ENCODE results near the gene CYB561.
"Not testable (repeated sequence)": the region's sequence is repeated elsewhere in the genome, so short reads cannot be mapped to it uniquely, and the experiment has no call there.

DNA sequence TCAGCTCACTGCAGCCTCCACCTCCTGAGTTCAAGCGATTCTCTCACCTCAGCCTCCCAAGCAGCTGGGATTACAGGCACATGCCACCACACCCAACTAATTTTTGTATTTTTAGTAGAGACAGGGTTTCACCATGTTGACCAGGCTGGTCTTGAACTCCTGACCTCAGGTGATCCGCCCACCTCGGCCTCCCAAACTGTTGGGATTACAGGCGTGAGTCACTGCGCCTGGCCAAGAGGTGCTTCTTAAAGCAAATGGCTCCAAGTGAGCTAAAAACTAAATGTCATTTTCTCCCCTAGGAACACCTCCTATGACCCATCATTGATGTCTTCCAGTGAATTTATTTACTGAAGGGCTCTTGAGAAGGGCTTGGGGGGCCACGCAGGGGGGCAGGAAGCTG lies 8.3 kb upstream of the CYB561 start:
- TF ChIP-seq, protein P1, sequence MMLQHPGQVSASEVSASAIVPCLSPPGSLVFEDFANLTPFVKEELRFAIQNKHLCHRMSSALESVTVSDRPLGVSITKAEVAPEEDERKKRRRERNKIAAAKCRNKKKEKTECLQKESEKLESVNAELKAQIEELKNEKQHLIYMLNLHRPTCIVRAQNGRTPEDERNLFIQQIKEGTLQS (IDR thresholded peaks at IDR 0.05; ENCODE audit: borderline replicate concordance, extremely low read depth, low read depth, low read length), result not testable (repeated sequence)
- TF ChIP-seq, protein P2, sequence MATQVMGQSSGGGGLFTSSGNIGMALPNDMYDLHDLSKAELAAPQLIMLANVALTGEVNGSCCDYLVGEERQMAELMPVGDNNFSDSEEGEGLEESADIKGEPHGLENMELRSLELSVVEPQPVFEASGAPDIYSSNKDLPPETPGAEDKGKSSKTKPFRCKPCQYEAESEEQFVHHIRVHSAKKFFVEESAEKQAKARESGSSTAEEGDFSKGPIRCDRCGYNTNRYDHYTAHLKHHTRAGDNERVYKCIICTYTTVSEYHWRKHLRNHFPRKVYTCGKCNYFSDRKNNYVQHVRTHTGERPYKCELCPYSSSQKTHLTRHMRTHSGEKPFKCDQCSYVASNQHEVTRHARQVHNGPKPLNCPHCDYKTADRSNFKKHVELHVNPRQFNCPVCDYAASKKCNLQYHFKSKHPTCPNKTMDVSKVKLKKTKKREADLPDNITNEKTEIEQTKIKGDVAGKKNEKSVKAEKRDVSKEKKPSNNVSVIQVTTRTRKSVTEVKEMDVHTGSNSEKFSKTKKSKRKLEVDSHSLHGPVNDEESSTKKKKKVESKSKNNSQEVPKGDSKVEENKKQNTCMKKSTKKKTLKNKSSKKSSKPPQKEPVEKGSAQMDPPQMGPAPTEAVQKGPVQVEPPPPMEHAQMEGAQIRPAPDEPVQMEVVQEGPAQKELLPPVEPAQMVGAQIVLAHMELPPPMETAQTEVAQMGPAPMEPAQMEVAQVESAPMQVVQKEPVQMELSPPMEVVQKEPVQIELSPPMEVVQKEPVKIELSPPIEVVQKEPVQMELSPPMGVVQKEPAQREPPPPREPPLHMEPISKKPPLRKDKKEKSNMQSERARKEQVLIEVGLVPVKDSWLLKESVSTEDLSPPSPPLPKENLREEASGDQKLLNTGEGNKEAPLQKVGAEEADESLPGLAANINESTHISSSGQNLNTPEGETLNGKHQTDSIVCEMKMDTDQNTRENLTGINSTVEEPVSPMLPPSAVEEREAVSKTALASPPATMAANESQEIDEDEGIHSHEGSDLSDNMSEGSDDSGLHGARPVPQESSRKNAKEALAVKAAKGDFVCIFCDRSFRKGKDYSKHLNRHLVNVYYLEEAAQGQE (IDR thresholded peaks at IDR 0.05; ENCODE audit: low read depth, low read length), result not testable (repeated sequence)

Data from GM12878 (cell line).